ENCODE data around the gene MAPK12. TPM values are rescaled to one million over a fixed set of nuclear protein-coding genes. Genes with fewer than 3 reads are reported as not detected.

Gene MAPK12
- total and polyA plus RNA-seq, 2 experiments from 2014 or later: 20.7 to 28.7 TPM

GRCh38 chr22:50250555-50251476 lies 10.7 kb downstream of the MAPK12 start, which contains the start of gene HDAC10:
Gene HDAC10, minus strand, starts transcription at chr22:50251265. Its CDS starts 233 bp downstream, at chr22:50251032.
- Histone ChIP-seq H3K27me3 (replicated peaks; ENCODE audit: insufficient read depth) (no peaks in the 10 kb centered on the region), H3K36me3 (ENCODE audit: low read depth) (no peaks in the 10 kb centered on the region), H4K20me1 (ENCODE audit: insufficient read depth) (no peaks in the 10 kb centered on the region), H3K9me2 (ENCODE audit: insufficient read depth) (no peaks in the 10 kb centered on the region), H3K27ac (peak within 1 kb of the TSS; percentile 37), H3F3A (ENCODE audit: insufficient read depth) (no peaks in the 10 kb centered on the region), H3K79me2 (ENCODE audit: insufficient read depth) (peaks cover 32% of the 10 kb centered on the region), H3K9ac (peak within 1 kb of the TSS; percentile 81), H3K4me2 (ENCODE audit: unreplicated experiment) (peak within 1 kb of the TSS; percentile 80), H3K9me3 (ENCODE audit: low read depth) (no peaks in the 10 kb centered on the region), H2AFZ (peak within 1 kb of the TSS; percentile 52), H3K4me1 (ENCODE audit: insufficient read depth) (peaks cover 7% of the 10 kb centered on the region; the same call in 1 of the 2 replicates), H3K4me3 (peak within 1 kb of the TSS; percentile 80)
- 0 to 3% methylated on average over 43 to 58 of the region's 81 CpGs for WGBS, 2 experiments (ENCODE audit: low coverage in 1 of 2, low lambda C conversion rate in 2 of 2, missing lambda C conversion rate in 2 of 2)
- in situ Hi-C loops (cut with MboI): no loop called here
- TF ChIP-seq EZH2phosphoT487 (IDR thresholded peaks at IDR 0.05; ENCODE audit: insufficient read depth, low read depth) (no peak), EZH2 (IDR thresholded peaks at IDR 0.05; ENCODE audit: insufficient read depth, poor library complexity, severe bottlenecking) (no peak)
- DNase-seq: peak; percentile 94

GRCh38 chr22:50250249-50250554 lies 11.3 kb downstream of the MAPK12 start:
- H3K27ac ChIP-seq: no peak overlapping the region

GRCh38 chr22:50249341-50250248 lies 11.9 kb downstream of the MAPK12 start:
- Histone ChIP-seq H3K79me2 (ENCODE audit: insufficient read depth) (peaks cover 40% of the 10 kb centered on the region), H3K27me3 (replicated peaks; ENCODE audit: insufficient read depth) (no peaks in the 10 kb centered on the region), H3K36me3 (ENCODE audit: low read depth) (no peaks in the 10 kb centered on the region), H2AFZ (no peak overlapping the region), H3F3A (ENCODE audit: insufficient read depth) (no peaks in the 10 kb centered on the region), H3K9me3 (ENCODE audit: low read depth) (no peaks in the 10 kb centered on the region), H3K4me2 (ENCODE audit: unreplicated experiment) (peak overlapping the region; percentile 80), H3K9ac (peak overlapping the region; percentile 81; the same call in 1 of the 2 replicates), H3K4me3 (peak overlapping the region; percentile 80), H3K27ac (no peak overlapping the region), H4K20me1 (ENCODE audit: insufficient read depth) (no peaks in the 10 kb centered on the region), H3K9me2 (ENCODE audit: insufficient read depth) (no peaks in the 10 kb centered on the region), H3K4me1 (ENCODE audit: insufficient read depth) (peaks cover 7% of the 10 kb centered on the region; the same call in 1 of the 2 replicates)
- TF ChIP-seq EZH2 (IDR thresholded peaks at IDR 0.05; ENCODE audit: insufficient read depth, poor library complexity, severe bottlenecking) (no peak), EZH2phosphoT487 (IDR thresholded peaks at IDR 0.05; ENCODE audit: insufficient read depth, low read depth) (no peak)
- in situ Hi-C loops (cut with MboI): no loop called here
- no peak for DNase-seq
- 80 to 81% methylated on average over 29 to 32 of the region's 32 CpGs for WGBS, 2 experiments (ENCODE audit: low coverage in 1 of 2, low lambda C conversion rate in 2 of 2, missing lambda C conversion rate in 2 of 2)

More at GRCh38 chr22:50250249-50250554, 11.3 kb downstream of the MAPK12 start:
- H3K9ac ChIP-seq: peak overlapping the region; percentile 81
- H3K4me1 ChIP-seq (ENCODE audit: insufficient read depth): peaks cover 7% of the 10 kb centered on the region; the same call in 1 of the 2 replicates
- DNase-seq: no peak
- H3K79me2 ChIP-seq (ENCODE audit: insufficient read depth): peaks cover 38% of the 10 kb centered on the region
- no peaks in the 10 kb centered on the region for H4K20me1 ChIP-seq (ENCODE audit: insufficient read depth)
- no peak overlapping the region for H2AFZ ChIP-seq
- peak overlapping the region; percentile 80 for H3K4me2 ChIP-seq (ENCODE audit: unreplicated experiment)
- in situ Hi-C loops (cut with MboI): no loop called here
- no peak for TF ChIP-seq EZH2phosphoT487 (IDR thresholded peaks at IDR 0.05; ENCODE audit: insufficient read depth, low read depth)
- no peak for TF ChIP-seq EZH2 (IDR thresholded peaks at IDR 0.05; ENCODE audit: insufficient read depth, poor library complexity, severe bottlenecking)
- H3K27me3 ChIP-seq (replicated peaks; ENCODE audit: insufficient read depth): no peaks in the 10 kb centered on the region
- no peaks in the 10 kb centered on the region for H3K9me3 ChIP-seq (ENCODE audit: low read depth)
- H3K9me2 ChIP-seq (ENCODE audit: insufficient read depth): no peaks in the 10 kb centered on the region
- H3F3A ChIP-seq (ENCODE audit: insufficient read depth): no peaks in the 10 kb centered on the region
- H3K4me3 ChIP-seq: peak overlapping the region; percentile 80
- WGBS, 2 experiments (ENCODE audit: low coverage in 1 of 2, low lambda C conversion rate in 2 of 2, missing lambda C conversion rate in 2 of 2): 79 to 82% methylated on average over 11 of the region's 11 CpGs
- no peaks in the 10 kb centered on the region for H3K36me3 ChIP-seq (ENCODE audit: low read depth)

All from GM23248 (cell line).